ENCODE measurements around the gene SLC45A3.
A peak's percentile ranks its signal among the peaks of the same experiment; 100 is the strongest.
"Not testable (repeated sequence)": the region's sequence is repeated elsewhere in the genome, so short reads cannot be mapped to it uniquely, and the experiment has no call there.

The SLC45A3 gene, protein sequence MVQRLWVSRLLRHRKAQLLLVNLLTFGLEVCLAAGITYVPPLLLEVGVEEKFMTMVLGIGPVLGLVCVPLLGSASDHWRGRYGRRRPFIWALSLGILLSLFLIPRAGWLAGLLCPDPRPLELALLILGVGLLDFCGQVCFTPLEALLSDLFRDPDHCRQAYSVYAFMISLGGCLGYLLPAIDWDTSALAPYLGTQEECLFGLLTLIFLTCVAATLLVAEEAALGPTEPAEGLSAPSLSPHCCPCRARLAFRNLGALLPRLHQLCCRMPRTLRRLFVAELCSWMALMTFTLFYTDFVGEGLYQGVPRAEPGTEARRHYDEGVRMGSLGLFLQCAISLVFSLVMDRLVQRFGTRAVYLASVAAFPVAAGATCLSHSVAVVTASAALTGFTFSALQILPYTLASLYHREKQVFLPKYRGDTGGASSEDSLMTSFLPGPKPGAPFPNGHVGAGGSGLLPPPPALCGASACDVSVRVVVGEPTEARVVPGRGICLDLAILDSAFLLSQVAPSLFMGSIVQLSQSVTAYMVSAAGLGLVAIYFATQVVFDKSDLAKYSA

DNA sequence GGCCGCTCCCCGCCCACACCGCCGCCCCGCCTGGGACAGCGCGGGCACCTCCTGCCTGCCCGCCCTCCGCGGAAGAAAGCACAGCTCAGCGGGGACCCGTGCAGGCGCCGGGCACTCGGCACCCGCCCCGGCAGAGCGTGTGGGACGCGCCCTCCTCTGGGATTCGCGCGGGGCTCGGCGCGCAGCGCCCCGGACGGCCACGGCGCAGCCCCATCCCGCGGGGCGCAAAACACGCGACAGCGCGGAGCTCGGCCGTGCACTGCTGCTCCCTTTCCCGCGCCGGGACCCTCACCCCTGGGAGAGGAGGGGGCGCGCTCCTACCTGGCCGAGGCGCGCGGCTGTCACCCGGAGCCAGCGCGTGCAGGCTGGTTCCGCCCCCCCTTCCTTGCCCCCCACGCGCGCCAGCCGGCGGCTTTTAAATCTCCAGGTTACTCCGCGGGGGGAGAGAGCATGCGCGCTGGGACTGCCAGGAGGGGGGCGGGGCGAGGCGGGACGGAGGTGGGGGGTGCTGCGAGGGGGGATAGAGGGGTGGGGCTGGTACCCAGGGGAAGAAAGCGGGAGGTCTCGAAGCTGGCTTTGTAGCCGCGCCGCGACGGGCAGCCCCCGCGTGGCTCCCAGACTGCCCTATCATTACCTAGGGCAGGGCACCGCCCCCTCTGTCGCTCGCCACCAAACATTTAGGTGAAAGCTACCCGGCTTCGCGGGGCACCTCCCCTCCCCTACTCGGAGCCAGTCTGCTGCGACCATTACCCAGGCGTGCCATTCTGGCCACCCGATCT lies at the start of gene SLC45A3:
SLC45A3 (minus strand) TSS at position 437 of the 779 bp plus-strand sequence. CDS start 15,853 bp downstream, outside the sequence.
- DNase-seq, result no peak

DNA sequence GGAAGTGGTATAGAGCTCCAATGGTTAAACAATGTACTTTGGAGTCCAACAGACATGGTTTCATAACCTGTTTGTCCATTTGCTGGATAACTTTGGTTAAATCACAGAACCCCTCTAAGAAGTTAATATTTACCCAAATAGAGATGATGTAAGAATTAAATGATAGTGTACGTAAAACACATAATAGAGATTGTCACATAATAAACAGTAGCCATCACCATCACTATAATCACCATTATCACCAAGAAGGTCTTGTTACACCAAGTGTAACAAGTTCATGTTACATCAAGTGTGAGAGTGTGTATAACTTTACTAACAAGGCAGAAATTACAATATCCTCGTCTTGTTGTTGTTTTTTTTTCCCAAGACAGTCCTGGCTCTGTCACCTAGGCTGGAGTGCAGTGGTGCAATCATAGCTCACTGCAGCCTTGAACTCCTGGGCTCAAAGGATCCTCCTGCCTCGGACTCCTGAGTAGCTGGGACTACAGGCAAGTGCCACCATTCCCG lies 46.4 kb upstream of the SLC45A3 start:
- no peak for DNase-seq

DNA sequence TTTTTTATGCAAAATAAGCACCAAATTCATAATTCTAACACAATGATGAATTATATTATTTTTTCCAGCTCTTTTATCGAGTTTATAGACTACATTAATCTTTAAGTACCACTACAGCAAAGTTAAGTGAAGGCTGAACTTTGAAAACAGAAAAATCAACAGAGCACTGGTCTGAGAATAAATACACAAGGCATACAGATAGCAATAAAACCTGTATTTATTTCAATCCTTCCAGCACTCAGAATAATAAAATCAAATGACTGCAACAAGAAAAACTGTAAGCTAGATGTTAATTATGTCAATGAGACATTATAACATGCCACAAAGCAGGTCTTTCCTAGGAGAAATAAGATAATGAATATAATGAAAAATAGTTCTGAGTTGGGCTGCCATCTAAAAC lies 45.2 kb upstream of the SLC45A3 start:
- DNase-seq, result no peak

DNA sequence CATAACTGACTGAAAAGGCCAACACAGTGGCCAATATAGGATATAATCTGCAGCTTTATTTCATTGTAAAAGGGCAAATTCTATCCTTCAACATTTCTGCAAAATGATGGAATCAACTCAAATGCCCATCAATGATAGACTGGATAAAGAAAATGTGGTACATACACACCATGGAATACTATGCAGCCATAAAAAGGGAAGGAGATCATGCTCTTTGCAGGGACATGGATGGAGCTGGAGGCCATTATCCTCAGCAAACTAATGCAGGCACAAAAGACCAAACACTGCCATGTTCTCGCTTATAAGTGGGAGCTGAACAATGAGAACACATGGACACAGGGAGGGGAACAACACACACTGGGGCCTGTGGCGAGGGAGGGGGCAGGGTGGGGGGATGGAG lies 40.4 kb upstream of the SLC45A3 start:
- not testable (repeated sequence) for DNase-seq

DNA sequence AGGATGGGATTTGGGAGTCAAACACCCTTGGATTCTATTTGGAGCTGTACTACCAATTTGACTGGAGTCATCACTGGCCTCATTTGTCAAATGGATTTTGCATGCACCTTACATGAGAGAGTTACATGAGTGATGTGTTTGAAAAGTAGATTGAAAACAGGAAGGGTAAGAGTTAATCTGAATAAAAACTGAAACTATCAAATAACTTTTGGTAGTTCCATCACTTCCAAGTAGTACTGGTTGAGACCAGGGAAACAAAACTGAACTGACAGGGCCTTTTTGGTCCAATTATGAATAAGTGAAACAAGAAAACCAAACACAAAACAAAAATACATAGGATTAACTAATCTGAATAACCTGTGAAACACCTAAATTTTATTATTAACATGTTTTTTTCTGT lies 39.5 kb upstream of the SLC45A3 start:
- DNase-seq, result no peak

DNA sequence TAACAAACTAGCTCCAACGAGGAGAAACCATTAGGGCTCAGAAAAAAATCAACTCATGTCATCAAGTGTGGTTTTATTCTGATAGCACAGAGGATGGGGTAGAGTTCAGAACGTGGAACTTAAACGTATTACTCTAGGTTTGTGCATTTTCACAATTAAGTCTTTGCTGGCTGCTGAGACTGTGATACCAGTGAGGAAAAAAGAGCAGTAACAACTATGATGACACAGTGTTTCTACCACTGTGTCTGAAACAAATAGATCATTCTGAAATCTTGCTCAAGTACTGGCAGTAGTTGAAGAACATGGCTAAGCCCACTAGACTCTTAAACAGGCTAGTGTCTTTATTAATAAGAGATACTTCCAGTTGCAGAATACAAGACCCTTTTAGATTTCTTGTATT lies 38.7 kb upstream of the SLC45A3 start:
- DNase-seq, result no peak

DNA sequence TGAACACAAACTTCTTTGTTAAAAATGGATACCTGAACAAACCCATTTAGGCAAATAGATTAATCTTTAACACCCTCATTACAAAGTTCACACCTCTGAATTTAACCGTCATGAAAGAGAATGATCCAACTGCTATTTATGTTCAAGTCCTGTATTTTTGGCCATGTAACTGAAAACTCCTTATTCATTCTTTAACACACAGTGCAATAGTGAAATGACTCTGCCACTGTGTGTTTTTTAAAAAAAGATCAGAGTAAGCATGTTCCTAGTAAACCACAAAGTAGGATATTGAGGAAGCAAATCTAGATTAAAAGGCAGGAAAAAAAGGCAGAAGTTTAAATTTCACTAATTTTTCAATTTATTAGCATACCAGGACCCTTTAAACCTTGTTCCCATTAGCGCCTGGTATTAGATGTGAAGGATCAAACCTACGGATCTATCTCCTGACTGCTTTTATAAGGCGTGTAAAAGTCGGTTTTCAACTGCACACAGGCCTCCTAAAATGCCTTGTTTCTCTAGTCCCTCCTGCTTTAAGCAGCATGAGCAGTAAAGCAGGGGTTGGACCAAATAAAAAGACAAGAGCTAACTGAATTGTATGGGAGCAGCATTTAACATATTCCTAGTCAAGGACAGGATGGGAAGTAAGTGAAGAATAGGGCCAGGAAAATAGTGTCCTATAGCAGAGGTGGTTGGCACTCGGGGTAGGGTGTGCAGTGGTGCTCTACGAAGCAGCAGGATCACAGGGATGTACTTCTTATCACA lies 36.2 kb upstream of the SLC45A3 start:
- DNase-seq, result no peak

DNA sequence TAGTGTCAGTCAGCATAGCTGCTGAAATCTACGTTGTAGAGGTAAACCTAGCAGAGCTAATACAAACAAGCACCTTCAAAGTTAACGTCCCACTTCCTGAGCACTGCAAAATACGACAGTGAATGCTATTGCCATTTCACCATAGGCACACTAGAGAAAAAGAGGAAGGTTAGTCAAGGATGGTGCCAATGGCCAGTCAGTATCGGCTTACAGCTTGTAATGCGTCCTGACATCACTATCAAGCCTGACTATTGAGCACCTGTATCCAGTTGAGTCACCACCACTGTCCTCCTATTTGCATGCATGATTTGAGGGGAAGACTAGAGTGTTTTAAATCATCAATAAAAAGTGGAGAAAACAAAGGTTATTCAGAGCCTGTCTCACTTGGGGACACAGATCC lies 35.3 kb upstream of the SLC45A3 start:
- no peak for DNase-seq

DNA sequence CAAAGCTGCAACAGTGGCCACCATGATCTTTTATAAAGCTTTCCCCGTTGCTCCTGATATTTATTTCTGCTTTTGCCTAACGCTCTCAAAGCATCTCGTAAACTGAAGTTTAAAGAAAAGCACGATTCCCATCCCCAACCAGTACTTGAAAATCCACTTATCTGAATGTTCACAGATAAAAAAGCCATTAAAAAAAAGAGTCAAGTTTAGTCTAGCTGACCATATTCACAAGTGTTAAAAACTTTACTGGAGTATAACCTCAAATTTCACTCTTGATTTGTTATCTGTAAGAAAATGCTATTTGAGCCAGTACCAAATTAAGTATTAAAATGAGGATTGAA lies 34.6 kb upstream of the SLC45A3 start:
- DNase-seq, result no peak

DNA sequence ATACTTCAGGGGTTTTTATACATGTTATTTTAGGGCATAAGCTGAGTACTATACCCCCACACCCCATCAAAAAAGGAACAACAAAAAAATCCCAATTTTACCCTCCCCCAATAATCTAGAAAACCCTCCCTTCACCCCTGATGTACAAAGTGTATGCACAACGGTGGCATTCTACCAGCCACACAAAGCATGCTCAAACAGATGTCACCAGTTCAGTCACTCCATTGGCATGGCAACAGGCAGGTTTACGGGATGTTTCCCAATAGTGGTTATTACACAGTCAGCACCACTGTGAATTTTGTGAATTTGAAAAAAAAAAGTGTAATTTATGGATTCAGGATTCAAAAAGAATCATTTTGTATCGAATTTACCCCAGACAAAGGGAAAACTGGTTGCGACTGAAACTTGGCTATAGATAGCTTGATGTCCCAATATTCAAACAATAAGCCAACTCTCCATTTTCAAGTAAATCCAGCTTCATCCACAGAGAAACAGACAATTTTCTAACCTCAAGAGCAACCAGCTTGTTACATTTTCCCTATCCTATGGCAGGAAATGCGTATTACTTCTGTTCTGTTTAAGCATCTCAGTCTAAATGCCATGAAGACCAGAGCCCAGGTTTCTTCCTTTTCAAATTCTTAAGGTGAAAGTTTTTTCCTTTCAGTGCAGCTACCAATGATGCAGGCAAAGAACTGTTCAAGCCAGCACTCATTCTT lies 34.0 kb upstream of the SLC45A3 start:
- peak; percentile 57 for DNase-seq

DNA sequence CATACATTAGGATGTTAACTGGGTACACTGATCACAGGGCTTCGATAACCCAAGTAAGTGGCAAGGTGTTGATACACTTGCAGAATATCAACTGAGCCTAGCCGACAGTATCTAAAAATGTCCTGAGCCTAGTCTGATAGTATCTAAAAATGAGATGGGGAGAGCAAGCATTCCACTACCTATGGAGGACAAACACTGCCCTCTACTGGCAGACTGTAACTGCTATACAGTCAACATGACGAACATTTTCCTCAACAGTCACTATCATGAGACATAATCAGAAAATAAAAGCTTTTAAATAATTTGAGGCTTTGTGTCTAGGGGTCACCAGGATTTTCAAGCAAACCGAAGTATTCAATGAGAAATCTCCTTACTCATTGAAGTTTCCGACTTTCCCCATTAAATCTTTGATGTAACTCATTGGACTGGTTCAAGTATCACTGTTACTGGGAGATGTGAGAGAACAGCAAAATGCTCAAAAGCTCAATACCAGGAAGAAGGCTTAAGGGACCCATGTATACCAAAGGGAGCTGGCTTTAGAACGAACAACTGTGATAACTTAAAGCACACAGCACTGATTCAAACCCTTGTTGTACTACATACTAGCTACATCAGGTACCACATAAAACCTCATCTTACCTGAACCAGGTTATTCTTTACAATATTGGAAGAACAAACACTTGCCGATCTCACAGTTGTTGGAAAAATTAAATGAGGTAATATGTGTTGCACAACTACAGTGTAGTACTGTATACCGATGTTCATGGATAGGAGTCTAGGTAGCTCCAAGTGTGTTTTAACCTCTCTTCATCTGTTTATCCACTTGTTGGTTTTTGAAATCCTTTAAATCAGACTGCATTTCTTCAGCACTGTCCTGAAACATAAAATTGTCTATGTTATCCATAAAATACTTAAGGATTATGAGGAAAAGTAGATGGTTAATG lies 31.1 kb upstream of the SLC45A3 start:
- DNase-seq, result peak; percentile 84

DNA sequence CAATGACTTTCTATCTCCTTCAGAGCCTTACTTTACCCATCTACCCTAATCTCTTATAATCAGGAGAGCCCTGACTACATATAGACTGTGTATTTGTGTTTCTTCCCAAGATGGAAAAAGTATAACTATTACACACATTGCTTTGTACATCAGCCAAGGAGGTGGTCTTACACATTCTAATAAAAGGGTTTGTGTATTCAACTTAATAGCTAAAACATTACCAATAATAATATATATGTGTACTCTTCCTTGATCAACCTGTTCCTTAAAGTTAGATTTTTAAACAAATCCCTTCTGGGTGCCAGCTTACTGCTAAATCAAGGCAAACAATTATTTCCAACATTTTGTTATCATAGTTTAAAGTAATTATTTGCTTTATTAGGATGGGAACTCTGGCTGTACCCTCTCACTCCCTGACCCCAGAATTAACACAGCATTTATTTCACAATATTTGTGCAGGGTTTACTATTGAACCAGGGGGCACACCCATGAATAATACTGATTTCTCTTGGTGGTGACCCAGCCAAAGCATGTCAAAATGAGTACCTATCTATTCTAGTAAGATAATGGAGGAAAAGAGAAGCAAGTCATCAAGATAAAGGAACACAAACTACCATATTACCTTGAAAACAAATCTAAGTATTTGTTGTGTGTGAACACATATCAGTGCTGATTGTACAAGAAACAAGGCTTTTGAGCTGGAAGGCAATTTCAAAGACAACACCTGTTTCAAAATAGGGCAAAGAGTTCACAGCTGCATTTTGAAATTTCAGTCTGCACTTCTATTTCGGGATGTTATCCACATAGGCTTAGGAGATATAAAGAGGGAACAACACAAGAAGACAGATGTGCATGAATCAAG lies 30.1 kb upstream of the SLC45A3 start:
- DNase-seq, result no peak

DNA sequence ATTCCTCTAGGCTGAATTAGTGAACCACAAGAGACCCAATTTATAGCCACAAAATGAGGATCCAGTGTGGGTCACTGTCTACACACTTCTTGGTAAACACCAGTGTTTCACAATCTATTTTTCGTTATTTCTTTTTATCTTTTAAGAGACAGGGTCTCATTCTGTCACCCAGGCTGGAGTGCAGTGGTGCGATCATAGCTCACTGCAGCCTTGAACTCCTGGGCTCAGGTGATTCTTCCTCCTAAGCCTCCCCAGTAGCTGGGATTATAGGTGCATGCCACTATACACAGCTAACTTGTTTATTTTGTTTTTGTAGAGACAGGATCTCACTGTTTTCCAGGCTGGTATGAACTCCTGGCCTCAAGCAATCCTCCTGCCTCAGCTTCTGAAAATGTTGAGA lies 29.3 kb upstream of the SLC45A3 start:
- no peak for DNase-seq

DNA sequence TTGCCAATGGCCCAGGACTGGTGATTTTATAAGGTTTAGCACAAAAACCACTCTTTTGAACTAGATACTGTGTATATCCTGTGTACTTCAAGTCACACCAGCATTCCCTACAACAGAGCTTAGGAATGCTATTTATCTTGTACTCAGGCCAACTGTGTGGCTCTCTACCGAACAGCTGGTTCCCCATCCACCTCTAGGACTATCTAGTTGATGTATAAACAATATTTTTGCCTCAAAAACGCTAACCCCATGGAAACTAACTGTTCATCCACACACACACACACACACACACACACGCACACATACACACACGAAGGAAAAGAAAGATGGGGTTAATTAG lies 28.7 kb upstream of the SLC45A3 start:
- DNase-seq, result no peak

DNA sequence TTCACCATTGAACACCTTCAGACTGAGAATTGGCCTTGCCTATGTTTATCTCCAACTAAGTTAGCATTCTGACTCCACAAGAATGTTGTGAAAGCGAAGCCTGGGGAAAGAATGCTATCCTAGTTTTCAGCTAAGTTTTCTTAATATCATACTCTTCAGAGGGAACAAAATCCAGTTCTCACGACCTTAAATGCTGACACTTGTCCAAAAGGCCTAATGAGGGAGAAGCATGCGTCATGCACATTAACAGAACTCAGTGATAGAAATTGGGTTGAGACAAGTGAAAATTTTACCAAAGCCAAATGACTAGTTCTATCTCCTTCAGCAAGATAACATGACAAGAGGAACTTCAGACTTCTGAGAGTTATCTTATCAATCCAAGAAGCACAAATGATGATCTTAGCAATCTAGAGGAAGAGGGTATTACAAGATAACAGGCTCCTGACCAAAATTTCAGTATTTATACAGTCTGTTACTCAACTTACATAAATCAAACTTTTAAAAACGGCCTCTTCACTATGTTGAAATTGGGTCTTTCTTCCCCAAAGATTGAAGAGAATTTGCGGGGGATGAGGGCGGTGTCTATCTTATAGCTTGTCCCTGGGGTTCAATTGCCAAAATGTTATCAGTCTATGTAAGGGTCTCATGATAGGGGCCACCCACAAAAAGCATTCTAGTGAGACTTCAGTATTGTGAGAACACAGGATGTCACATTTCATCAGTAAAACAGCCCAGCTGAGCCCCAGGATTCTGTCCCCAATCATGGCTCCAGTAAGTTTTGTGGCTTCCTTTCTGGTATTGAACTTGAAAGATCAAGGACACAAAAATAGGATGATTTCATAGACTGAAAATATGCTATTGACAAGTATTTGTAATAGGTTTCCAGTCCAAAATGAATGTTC lies 26.5 kb upstream of the SLC45A3 start:
- no peak for DNase-seq

DNA sequence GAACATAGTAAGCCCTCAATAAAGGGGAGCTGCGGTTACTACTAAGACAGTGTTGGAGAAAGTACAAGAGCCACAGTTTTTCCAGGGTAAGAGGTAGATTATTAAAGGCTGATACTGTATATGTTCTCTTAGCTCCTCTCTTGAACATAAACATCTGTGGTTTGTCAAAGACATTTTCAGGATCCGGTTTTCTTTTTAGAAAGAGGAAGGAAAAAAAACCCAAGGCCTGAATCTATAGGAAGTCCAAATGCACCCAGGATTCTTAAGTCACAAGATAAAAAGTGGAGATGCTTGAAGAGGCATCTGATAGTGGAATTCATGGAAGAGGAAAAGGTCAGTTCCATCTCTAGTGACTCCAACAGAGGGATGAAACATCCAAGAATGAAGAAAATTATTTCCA lies 24.6 kb upstream of the SLC45A3 start:
- DNase-seq, result no peak

DNA sequence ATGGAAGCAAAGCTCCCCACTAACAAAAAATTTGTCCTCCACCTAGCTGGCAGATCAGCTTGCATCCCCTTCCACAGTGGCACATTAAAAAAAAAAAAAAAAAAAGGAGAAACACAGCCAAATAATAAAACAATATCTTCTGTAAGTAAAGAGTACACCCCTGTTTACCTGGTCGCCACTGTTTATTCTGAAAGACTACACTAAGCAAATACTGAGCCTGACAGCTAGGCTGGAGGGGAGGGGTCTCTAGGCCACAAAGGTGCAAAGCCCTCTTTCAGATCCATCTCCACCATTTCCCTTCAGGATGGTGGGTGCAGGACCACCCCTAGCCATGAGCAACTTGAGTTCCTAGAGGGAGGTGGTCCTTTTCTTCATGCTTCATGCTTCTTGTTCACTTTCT lies 22.8 kb upstream of the SLC45A3 start:
- DNase-seq, result no peak

DNA sequence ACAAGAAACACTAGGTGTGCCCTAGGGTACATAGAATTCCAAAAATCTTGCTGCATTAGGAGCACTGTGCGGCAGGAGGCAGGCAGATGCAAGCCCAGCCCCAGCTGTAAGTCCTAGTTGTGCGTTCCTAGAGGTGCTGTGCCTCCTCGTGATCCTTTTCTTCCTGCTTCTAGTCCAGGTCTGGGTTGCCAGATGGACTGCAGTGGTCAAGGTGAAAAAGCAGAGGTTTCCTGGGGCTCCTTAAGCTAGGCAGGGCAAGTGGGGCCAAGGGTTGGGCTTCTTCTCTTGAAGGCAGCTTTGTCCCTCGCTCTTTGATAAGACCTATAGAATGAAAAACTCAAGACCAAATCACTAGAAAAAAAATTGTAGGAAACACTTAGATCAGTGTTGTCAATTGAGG lies 21.6 kb upstream of the SLC45A3 start:
- DNase-seq, result no peak

DNA sequence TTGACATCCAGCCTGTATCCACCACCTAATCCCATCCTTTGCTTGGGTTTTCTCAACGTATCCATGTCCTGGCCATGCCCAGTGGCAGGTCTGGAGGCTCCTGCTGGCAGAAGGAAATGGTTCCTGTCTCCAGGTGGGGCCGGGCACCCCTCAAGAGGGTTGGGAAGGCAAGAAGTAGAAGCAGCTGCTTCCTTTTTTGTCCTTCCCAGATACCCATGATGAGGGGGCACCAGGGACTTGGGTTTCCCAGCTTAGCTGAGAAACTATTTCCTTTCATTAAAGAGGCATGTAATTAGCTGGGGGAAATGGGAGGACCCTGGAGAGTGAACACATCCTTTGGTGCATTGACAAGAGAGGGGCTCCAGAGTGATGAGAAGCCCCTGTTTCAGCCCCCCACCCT lies 21.1 kb upstream of the SLC45A3 start:
- DNase-seq, result no peak

Measured in NCI-H1694 treated with DMSO at 0.1 percent for 48 hours (cell line).